K562 (cell line): ENCODE data around the gene HNRNPH1. TPM values are rescaled to one million over a fixed set of nuclear protein-coding genes. Genes with fewer than 3 reads are reported as not detected.

Source experiments
- ATF7 ChIP-seq: fragments of 450-650 bp; IDR thresholded peaks from 2 replicates; pipeline ENCODE4 v1.7.1; 2014; ENCODE audit warnings: mild to moderate bottlenecking, moderate library complexity
- BCL6 ChIP-seq: fragments of 250-450 bp; sonication (Bioruptor Pico); IDR thresholded peaks from 2 replicates; pipeline ENCODE4 v1.4.0; 2020
- CBX3 ChIP-seq, 2 experiments: IDR thresholded peaks; 1 replicate in 1 of 2; 2 replicates in 1 of 2; pipeline ENCODE4 v1.6.1; 2012; ENCODE audit warnings: inconsistent platforms in 2 of 2, low read length in 2 of 2, borderline replicate concordance in 1 of 2, control low read depth in 1 of 2
- EP400 ChIP-seq: fragments of 450-650 bp; IDR thresholded peaks from 2 replicates; pipeline ENCODE4 v1.6.1; 2017; ENCODE audit warnings: antibody characterized with exemption, mild to moderate bottlenecking, moderate library complexity
- GATAD2B ChIP-seq: fragments of 450-650 bp; IDR thresholded peaks from 2 replicates; pipeline ENCODE4 v1.6.1; 2017; ENCODE audit warnings: mild to moderate bottlenecking, borderline replicate concordance
- GMEB1 ChIP-seq: fragments of 250-450 bp; sonication (Bioruptor Pico); IDR thresholded peaks from 2 replicates; pipeline ENCODE4 v1.4.0; 2020; ENCODE audit warnings: mild to moderate bottlenecking
- HDAC1 ChIP-seq, 2 experiments: fragments of 450-650 bp; IDR thresholded peaks; 2 replicates each; pipeline ENCODE4 v1.6.1; 2016 to 2017; ENCODE audit warnings: inconsistent platforms in 1 of 2, mild to moderate bottlenecking in 1 of 2, moderate library complexity in 1 of 2
- HMBOX1 ChIP-seq: sonication (generic); IDR thresholded peaks from 2 replicates; pipeline ENCODE4 v1.6.1; 2016
- HNRNPK ChIP-seq: fragments of 200-400 bp; formaldehyde crosslinking; IDR thresholded peaks from one replicate; pipeline ENCODE4 v1.6.1; 2018; ENCODE audit warnings: mild to moderate bottlenecking, low read depth, low read length; ENCODE audit not compliant: poor library complexity, severe bottlenecking
- KAT2B ChIP-seq: IDR thresholded peaks from one replicate; pipeline ENCODE4 v1.6.1; 2012; ENCODE audit warnings: low read depth, mild to moderate bottlenecking, control low read depth, inconsistent platforms, low read length, moderate library complexity
- KHSRP ChIP-seq: fragments of 450-650 bp; IDR thresholded peaks from 2 replicates; pipeline ENCODE4 v1.6.1; 2017
- MCM7 ChIP-seq, 2 experiments: fragments of 450-650 bp; IDR thresholded peaks; 2 replicates each; pipeline ENCODE4 v1.6.1; 2016 to 2018
- NCOA6 ChIP-seq: fragments of 450-650 bp; IDR thresholded peaks from 2 replicates; pipeline ENCODE4 v1.6.1; 2017; ENCODE audit warnings: mild to moderate bottlenecking
- PHB ChIP-seq: fragments of 250-450 bp; sonication (Bioruptor Pico); IDR thresholded peaks from 2 replicates; pipeline ENCODE4 v1.5.0; 2021
- RBFOX2 ChIP-seq: fragments of 200-400 bp; formaldehyde crosslinking; IDR thresholded peaks from 2 replicates; pipeline ENCODE4 v1.6.1; 2017; ENCODE audit warnings: low read depth, mild to moderate bottlenecking, low read length, moderate library complexity
- THAP12 ChIP-seq: fragments of 250-450 bp; sonication (Bioruptor Pico); IDR thresholded peaks from 2 replicates; pipeline ENCODE4 v1.9.0; 2021; ENCODE audit warnings: mild to moderate bottlenecking, inconsistent platforms
- YBX1 ChIP-seq: fragments of 450-650 bp; IDR thresholded peaks from 2 replicates; pipeline ENCODE4 v1.7.1; 2016; ENCODE audit warnings: mild to moderate bottlenecking
- ZBTB8A ChIP-seq: fragments of 450-650 bp; IDR thresholded peaks from 2 replicates; pipeline ENCODE4 v1.6.1; 2018; ENCODE audit warnings: mild to moderate bottlenecking, moderate library complexity; ENCODE audit not compliant: partially characterized antibody
- ZFPM2 ChIP-seq: fragments of 250-450 bp; sonication (Bioruptor Pico); IDR thresholded peaks from 2 replicates; pipeline ENCODE4 v1.5.1; 2022; ENCODE audit warnings: mild to moderate bottlenecking
- ZNF12 ChIP-seq: sonication (generic); formaldehyde crosslinking; IDR thresholded peaks from 2 replicates; pipeline ENCODE4 v1.4.0; 2020; ENCODE audit warnings: mild to moderate bottlenecking, missing genetic modification reagents
- ZNF121 ChIP-seq: sonication (generic); formaldehyde crosslinking; conservative IDR thresholded peaks from 2 replicates; pipeline ENCODE4 v1.8.0; 2022; ENCODE audit warnings: missing genetic modification reagents
- ZNF174 ChIP-seq: fragments of 250-450 bp; sonication (Bioruptor Pico); IDR thresholded peaks from 2 replicates; pipeline ENCODE4 v1.4.0; 2020; ENCODE audit warnings: mild to moderate bottlenecking
- ZNF217 ChIP-seq: sonication (generic); formaldehyde crosslinking; IDR thresholded peaks from 2 replicates; pipeline ENCODE4 v1.8.0; 2022; ENCODE audit warnings: mild to moderate bottlenecking, missing genetic modification reagents
- ZNF263 ChIP-seq: sonication (generic); formaldehyde crosslinking; IDR thresholded peaks from 2 replicates; pipeline ENCODE4 v1.8.0; 2022; ENCODE audit warnings: mild to moderate bottlenecking, missing genetic modification reagents, borderline replicate concordance
- ZNF444 ChIP-seq: fragments of 250-450 bp; sonication (Bioruptor Pico); IDR thresholded peaks from 2 replicates; pipeline ENCODE4 v1.4.0; 2020; ENCODE audit warnings: mild to moderate bottlenecking, moderate library complexity
- polyA plus RNA-seq, 8 experiments: library from polyadenylated mRNA; depleted of rRNA in 4 of 8; stranded (reverse) in 5 of 8; unstranded in 3 of 8; fragments of >200 nt; fragmentation: Nextera tagmentation in 2 of 8; fragmentation: Illumina TruSeq in 1 of 8; extraction: Ambion mirVana in 2 of 8; extraction: Trizol in 1 of 8; gene quantifications; 2 replicates each; pipeline versions ENCODE4 v1.2.1 to v1.2.3, GENCODE V29; 2011 to 2014; ENCODE audit warnings: inconsistent platforms in 1 of 8, missing spikeins in 1 of 8
- total RNA-seq, 7 experiments: library from RNA; depleted of rRNA in 6 of 7; stranded (reverse); fragments of >200 nt in 6 of 7; fragmentation: Illumina TruSeq in 2 of 7; extraction: Trizol in 2 of 7; gene quantifications; 2 replicates each; pipeline versions ENCODE4 v1.2.1 to v1.2.3, GENCODE V29; 2011 to 2021; ENCODE audit warnings: low replicate concordance in 1 of 7

The HNRNPH1 gene
- total and polyA plus RNA-seq, 9 of the 15 experiments (the other 6 are each of a cell fraction or from before 2014, with no cell fraction given) = 103 to 656 (median 561) TPM

- TF ChIP-seq KAT2B (no peak), ZNF263 (0 out of 2 replicates have a peak, but pooled peaks have one; percentile 57), ZNF174 (no peak), MCM7 (IDR thresholded peaks at IDR 0.05) (no peak), KHSRP (no peak), ZBTB8A (no peak), THAP12 (CRISPR knock-in tag) (peak; percentile 93), YBX1 (no peak), EP400 (peak; percentile 97; the same call in 1 of the 2 replicates), ZNF444 (CRISPR knock-in tag) (no peak), RBFOX2 (peak; percentile 97), HDAC1 (IDR thresholded peaks at IDR 0.05) (peak in 1 of 2 experiments; percentile 74; a peak in 1 of 4 replicates), ZNF12 (CRISPR knock-in tag) (peak; percentile 69; the same call in 1 of the 2 replicates), NCOA6 (no peak), PHB (CRISPR knock-in tag) (peak; percentile 79; the same call in 1 of the 2 replicates), ZNF217 (CRISPR knock-in tag) (no peak), ATF7 (peak; percentile 94), HNRNPK (no peak), ZNF121 (CRISPR knock-in tag) (no peak), HMBOX1 (no peak), CBX3 (IDR thresholded peaks at IDR 0.05; ENCODE audit: borderline replicate concordance in 1 of 2, low read length in 2 of 2) (no peak), BCL6 (CRISPR knock-in tag) (no peak), ZFPM2 (CRISPR knock-in tag) (0 out of 2 replicates have a peak, but pooled peaks have one; percentile 58), GMEB1 (CRISPR knock-in tag) (0 out of 2 replicates have a peak, but pooled peaks have one; percentile 22), GATAD2B (no peak)
Observed at GRCh38 chr5:179623003-179623905, at the start of gene HNRNPH1 (continued).
